Measurements from ENCODE around the gene NAT8L.

Gene NAT8L

GRCh38 chr4:2091990-2092668 lies 33.0 kb downstream of the NAT8L start:
- no peak for DNase-seq (ENCODE audit: low read depth)
- H3K4me3 ChIP-seq (ENCODE audit: low read depth, low read length), result no peak overlapping the region
- no peak for TF ChIP-seq CTCF (IDR thresholded peaks at IDR 0.05; ENCODE audit: control insufficient read depth, extremely low read depth, insufficient read depth)

- no peak for DNase-seq (ENCODE audit: low read depth)
- TF ChIP-seq CTCF (IDR thresholded peaks at IDR 0.05; ENCODE audit: control insufficient read depth, extremely low read depth, insufficient read depth), result no peak
Measured at GRCh38 chr4:2092669-2093053, 33.5 kb downstream of the NAT8L start.

GRCh38 chr4:2093265-2093664 lies 34.1 kb downstream of the NAT8L start:
- no peak overlapping the region for H3K4me3 ChIP-seq (ENCODE audit: low read depth, low read length)
- no peak for TF ChIP-seq CTCF (IDR thresholded peaks at IDR 0.05; ENCODE audit: control insufficient read depth, extremely low read depth, insufficient read depth)
- DNase-seq (ENCODE audit: low read depth), result no peak

More at GRCh38 chr4:2092669-2093053, 33.5 kb downstream of the NAT8L start:
- no peak overlapping the region for H3K4me3 ChIP-seq (ENCODE audit: low read depth, low read length)

- H3K4me3 ChIP-seq (ENCODE audit: low read depth, low read length), result no peak overlapping the region
- TF ChIP-seq CTCF (IDR thresholded peaks at IDR 0.05; ENCODE audit: control insufficient read depth, extremely low read depth, insufficient read depth), result no peak
- DNase-seq (ENCODE audit: low read depth), result no peak
Measured at GRCh38 chr4:2094545-2094944, 35.4 kb downstream of the NAT8L start.

- TF ChIP-seq CTCF (IDR thresholded peaks at IDR 0.05; ENCODE audit: control insufficient read depth, extremely low read depth, insufficient read depth), result no peak
- H3K4me3 ChIP-seq (ENCODE audit: low read depth, low read length), result no peak overlapping the region
- no peak for DNase-seq (ENCODE audit: low read depth)
Measured at GRCh38 chr4:2095236-2096072, 36.3 kb downstream of the NAT8L start.

- DNase-seq (ENCODE audit: low read depth), result no peak
- H3K4me3 ChIP-seq (ENCODE audit: low read depth, low read length), result no peak overlapping the region
- no peak for TF ChIP-seq CTCF (IDR thresholded peaks at IDR 0.05; ENCODE audit: control insufficient read depth, extremely low read depth, insufficient read depth)
Measured at GRCh38 chr4:2096073-2096609, 37.0 kb downstream of the NAT8L start.

Measured in LNCaP clone FGC (cell line).